Mesenteric fat pad (tissue), 1 donor: ENCODE results near the gene CHCHD3. TPM values are rescaled to one million over a fixed set of nuclear protein-coding genes. Genes with fewer than 3 reads are reported as not detected.

Experiments
- DNase-seq: peaks from one replicate; pipeline ENCODE4 v3.0.0-alpha.2; 2020; ENCODE audit warnings: low spot score
- total RNA-seq: library from RNA; stranded (reverse); fragmentation: NEBNext Ultra II Directional; extraction: Animal tissue kit (Norgen Biotek cat#: 25700); gene quantifications from one replicate; pipeline ENCODE4 v1.2.1, GENCODE V29; 2021
- donor health status: DM: yes; HTN: yes; CAD: no.

Gene CHCHD3
- total RNA-seq, 1 donor from 2014 or later: 55.5 TPM

GRCh38 chr7:132755538-132756483 lies 326.1 kb downstream of the CHCHD3 start:
- DNase-seq: no peak

- no peak for DNase-seq
Observed at GRCh38 chr7:132752431-132752830, 329.5 kb downstream of the CHCHD3 start.

GRCh38 chr7:132751244-132751647 lies 330.6 kb downstream of the CHCHD3 start:
- DNase-seq: no peak

- no peak for DNase-seq
Observed at GRCh38 chr7:132750530-132751217, 331.2 kb downstream of the CHCHD3 start.

- no peak for DNase-seq
Observed at GRCh38 chr7:132750096-132750495, 331.8 kb downstream of the CHCHD3 start.

- no peak for DNase-seq
Observed at GRCh38 chr7:132745510-132745909, 336.4 kb downstream of the CHCHD3 start.

GRCh38 chr7:132743974-132744373 lies 337.9 kb downstream of the CHCHD3 start:
- no peak for DNase-seq

- no peak for DNase-seq
Observed at GRCh38 chr7:132742189-132742612, 339.7 kb downstream of the CHCHD3 start.

- no peak for DNase-seq
Observed at GRCh38 chr7:132740176-132740575, 341.7 kb downstream of the CHCHD3 start.

GRCh38 chr7:132739271-132739955 lies 342.5 kb downstream of the CHCHD3 start:
- DNase-seq: no peak

- no peak for DNase-seq
Observed at GRCh38 chr7:132738254-132738653, 343.6 kb downstream of the CHCHD3 start.

- no peak for DNase-seq
Observed at GRCh38 chr7:132735476-132735875, 346.4 kb downstream of the CHCHD3 start.

Other genes with a start within 250 kb of the CHCHD3 start
- gene EXOC4, start 171.0 kb upstream of the CHCHD3 start, total RNA-seq: 79.3 TPM